Endothelial cell of umbilical vein (primary cell): ENCODE results near the gene CYCS. TPM values are rescaled to one million over a fixed set of nuclear protein-coding genes. Genes with fewer than 3 reads are reported as not detected.

ENCODE experiments used
- BruUV-seq: library from RNA; stranded (reverse); fragments of 400-500 nt; replicated peaks from 2 replicates; lab custom pipeline; 2021; lab: Mats Ljungman, UMichigan
- CTCF ChIA-PET: fragments of 300-600, 350-600 bp; sonication (Branson Sonifier 250); formaldehyde crosslinking; loops from one replicate; lab custom pipeline; 2021; ENCODE audit warnings: antibody characterized with exemption, inconsistent platforms; lab: Charles Lee
- POLR2A ChIA-PET: fragments of 300-600, 350-600 bp; sonication (Branson Sonifier 250); formaldehyde crosslinking; loops from one replicate; lab custom pipeline; 2021; ENCODE audit warnings: antibody characterized with exemption, inconsistent platforms; lab: Charles Lee
- DNase-seq: peaks from one replicate; pipeline ENCODE4 v3.0.0-alpha.2; 2011; ENCODE audit warnings: low read depth, low spot score
- FAIRE-seq: peaks from 2 replicates; lab custom pipeline; 2011; peaks lifted over from hg19 to GRCh38; lab: Jason Lieb, UNC
- H2AFZ ChIP-seq: 2 replicates; pipeline ENCODE4 v1.6.0; 2012; ENCODE audit warnings: low read depth, low read length, control low read depth, inconsistent platforms
- H3K27ac ChIP-seq: 2 replicates; pipeline ENCODE4 v1.5.1; 2011; ENCODE audit warnings: low read depth, mild to moderate bottlenecking, control low read depth, low read length, moderate library complexity; ENCODE audit not compliant: insufficient read depth
- H3K27me3 ChIP-seq, 2 experiments: 2 replicates each; pipeline versions ENCODE4 v1.6.0 to v1.6.1; 2011; ENCODE audit warnings: low read length in 2 of 2, mixed read lengths in 1 of 2; ENCODE audit not compliant: control insufficient read depth in 2 of 2, insufficient read depth in 2 of 2
- H3K36me3 ChIP-seq, 2 experiments: 2 replicates in 1 of 2; 3 replicates in 1 of 2; pipeline ENCODE4 v1.5.1; 2011; ENCODE audit warnings: low read length in 2 of 2, mild to moderate bottlenecking in 1 of 2, moderate library complexity in 1 of 2; ENCODE audit not compliant: control insufficient read depth in 2 of 2, insufficient read depth in 2 of 2; ENCODE audit errors: extremely low read depth in 1 of 2
- H3K4me1 ChIP-seq: 3 replicates; pipeline ENCODE4 v1.5.1; 2011; ENCODE audit warnings: mild to moderate bottlenecking, low read length; ENCODE audit not compliant: control insufficient read depth, insufficient read depth; ENCODE audit errors: extremely low read depth
- H3K4me2 ChIP-seq: 2 replicates; pipeline ENCODE4 v1.6.1; 2011; ENCODE audit warnings: low read length, control low read depth, mixed read lengths; ENCODE audit not compliant: insufficient read depth
- H3K4me3 ChIP-seq, 3 experiments: fragments of 200-600 bp in 1 of 3; sonication (generic), shearing (Covaris generic) in 1 of 3; replicated peaks in 1 of 3; 2 replicates each; pipeline ENCODE4 v1.5.1; 2011 to 2016; ENCODE audit warnings: control low read depth in 3 of 3, low read length in 3 of 3, mild to moderate bottlenecking in 2 of 3, inconsistent platforms in 1 of 3, low read depth in 1 of 3, moderate library complexity in 1 of 3; ENCODE audit not compliant: insufficient read depth in 1 of 3
- H3K79me2 ChIP-seq: 2 replicates; pipeline ENCODE4 v1.6.0; 2012; ENCODE audit warnings: low read length, inconsistent platforms; ENCODE audit not compliant: control insufficient read depth, insufficient read depth
- H3K9ac ChIP-seq: replicated peaks from 2 replicates; pipeline ENCODE3; 2011; ENCODE audit warnings: low read length, control low read depth; ENCODE audit not compliant: insufficient read depth; ENCODE audit errors: extremely low read depth
- H3K9me1 ChIP-seq: replicated peaks from 3 replicates; pipeline ENCODE4 v1.6.0; 2011; ENCODE audit warnings: mild to moderate bottlenecking, low read length; ENCODE audit not compliant: control insufficient read depth, insufficient read depth; ENCODE audit errors: extremely low read depth
- H3K9me3 ChIP-seq: replicated peaks from 2 replicates; pipeline ENCODE4 v1.5.1; 2012; ENCODE audit warnings: low read length, inconsistent platforms; ENCODE audit not compliant: control insufficient read depth, insufficient read depth
- H4K20me1 ChIP-seq: replicated peaks from 2 replicates; pipeline ENCODE3; 2011; ENCODE audit warnings: mild to moderate bottlenecking, low read length; ENCODE audit not compliant: control insufficient read depth, insufficient read depth; ENCODE audit errors: extremely low read depth
- CTCF ChIP-seq, 2 donors: IDR thresholded peaks; 1 replicate in 1 of 2; 2 replicates in 1 of 2; pipeline ENCODE4 v1.5.1; 2011; ENCODE audit warnings: low read length in 2 of 2, mild to moderate bottlenecking in 2 of 2, moderate library complexity in 2 of 2, control low read depth in 1 of 2, inconsistent platforms in 1 of 2, low read depth in 1 of 2; ENCODE audit not compliant: insufficient read depth in 1 of 2; ENCODE audit errors: extremely low read depth in 1 of 2
- EZH2 ChIP-seq: IDR thresholded peaks from 2 replicates; pipeline ENCODE4 v1.6.1; 2012; ENCODE audit warnings: borderline replicate concordance, low read depth, mild to moderate bottlenecking, moderate library complexity, low read length, inconsistent platforms; ENCODE audit not compliant: severe bottlenecking
- FOS ChIP-seq: IDR thresholded peaks from 2 replicates; pipeline ENCODE4 v1.6.1; 2011; ENCODE audit warnings: mild to moderate bottlenecking, low read length, moderate library complexity, borderline replicate concordance; ENCODE audit not compliant: insufficient read depth
- GATA2 ChIP-seq: IDR thresholded peaks from 2 replicates; pipeline ENCODE4 v1.7.0; 2011; ENCODE audit warnings: low read depth, mild to moderate bottlenecking, moderate library complexity, mixed read lengths, low read length; ENCODE audit not compliant: insufficient read length, insufficient read depth
- POLR2AphosphoS5 ChIP-seq: IDR thresholded peaks from 2 replicates; pipeline ENCODE4 v1.6.1; 2012; ENCODE audit warnings: low read depth, mild to moderate bottlenecking, control low read depth, low read length, moderate library complexity; ENCODE audit not compliant: insufficient read depth
- dilution Hi-C: fragments of 300-500 bp; cut with MboI; formaldehyde crosslinking; loops from one replicate; pipeline ENCODE4 v1.15.0; 2019; ENCODE audit warnings: low sequenced_read_pairs; ENCODE audit not compliant: extremely low pct_ligation_motif_present
- intact Hi-C: fragments of 100-400 bp; cut with micrococcal nuclease; formaldehyde crosslinking; loops from one replicate; pipeline ENCODE4 v1.10.0; 2022
- polyA plus RNA-seq, 4 experiments: library from polyadenylated mRNA; depleted of rRNA in 3 of 4; stranded (reverse) in 3 of 4; unstranded in 1 of 4; fragments of >200 nt; gene quantifications; 2 replicates each; pipeline versions ENCODE4 v1.2.1 to v1.2.3, GENCODE V29; 2011 to 2012; ENCODE audit warnings: missing spikeins in 1 of 4
- total RNA-seq: library from RNA; stranded (reverse); gene quantifications from 2 replicates; pipeline ENCODE4 v1.2.3, GENCODE V29; 2021
- TF ChIP-seq, protein P1 (sequence below): IDR thresholded peaks from 2 replicates; pipeline ENCODE4 v1.6.1; 2011; ENCODE audit not compliant: insufficient read depth, insufficient read length

Gene CYCS
- total and polyA plus RNA-seq, 2 donors (not counting 3 experiments of a cell fraction or from before 2014, with no cell fraction given), result 21.4 to 134 TPM

DNA sequence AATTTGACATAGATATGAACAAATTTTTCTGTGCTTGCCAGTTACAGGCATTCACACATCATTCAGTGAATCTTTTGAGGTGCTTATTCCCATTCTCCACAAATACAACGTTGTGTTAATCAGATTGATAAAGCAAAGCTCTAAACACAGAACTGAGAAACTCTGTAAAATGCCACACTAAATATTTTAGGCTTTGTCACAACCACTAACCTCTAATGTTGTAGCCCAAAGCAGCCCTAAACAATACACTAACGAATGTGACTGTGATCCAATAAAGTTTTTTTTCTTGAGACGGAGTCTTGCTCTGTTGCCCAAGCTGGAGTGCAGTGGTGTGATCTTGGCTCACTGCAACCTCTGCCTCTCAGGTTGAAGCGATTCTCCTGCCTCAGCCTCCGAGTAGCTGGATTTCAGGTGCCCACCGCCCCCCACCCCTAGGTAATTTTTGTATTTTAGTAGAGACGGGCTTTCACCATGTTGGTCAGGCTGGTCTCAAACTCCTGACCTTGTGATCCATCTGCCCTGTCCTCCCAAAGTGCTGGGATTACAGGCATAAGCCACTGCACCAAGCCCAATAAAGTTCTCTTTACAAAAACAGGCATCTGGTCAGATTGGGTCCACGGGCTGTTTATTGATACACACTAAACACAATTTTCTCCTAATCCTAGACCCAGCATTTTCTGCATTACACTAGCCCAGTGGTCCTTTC lies 6.9 kb downstream of the CYCS start:
- H3K9me3 ChIP-seq, result no peaks in the 10 kb centered on the region
- no peak overlapping the region for H3K9ac ChIP-seq
- no peak overlapping the region for H3K4me2 ChIP-seq
- H3K27me3 ChIP-seq, result no peaks in the 10 kb centered on the region
- DNase-seq, result no peak
- no peak overlapping the region for H3K27ac ChIP-seq
- no peak overlapping the region for H2AFZ ChIP-seq
- no peaks in the 10 kb centered on the region for H3K4me1 ChIP-seq
- H3K79me2 ChIP-seq, result peaks cover 10% of the 10 kb centered on the region
- dilution Hi-C loops, result no loop called here
- H3K36me3 ChIP-seq, result peaks cover 5 to 12% of the 10 kb centered on the region in 2 experiments
- TF ChIP-seq EZH2 (no peak), FOS (no peak), CTCF (IDR thresholded peaks at IDR 0.05; ENCODE audit: extremely low read depth in 1 of 2, insufficient read depth in 1 of 2, low read depth in 1 of 2, low read length in 2 of 2) (no peak), POLR2AphosphoS5 (peak; percentile 11), GATA2 (no peak)
- TF ChIP-seq, protein P1, sequence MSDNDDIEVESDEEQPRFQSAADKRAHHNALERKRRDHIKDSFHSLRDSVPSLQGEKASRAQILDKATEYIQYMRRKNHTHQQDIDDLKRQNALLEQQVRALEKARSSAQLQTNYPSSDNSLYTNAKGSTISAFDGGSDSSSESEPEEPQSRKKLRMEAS, result no peak
- no peak overlapping the region for H3K4me3 ChIP-seq
- no peaks in the 10 kb centered on the region for H4K20me1 ChIP-seq
- H3K9me1 ChIP-seq, result no peaks in the 10 kb centered on the region
- no peak for FAIRE-seq
- ChIA-PET POLR2A (no interaction called here), CTCF (interaction anchor here (1.2 kb wide), 1 partner anchor 24 kb away, joined by 3 read pairs; no protein-coding TSS in a partner anchor)
- intact Hi-C loops, result no loop called here
- no TSS peak for BruUV-seq
